HEK293 (cell line): Measurements from ENCODE around the gene ASRGL1.

Experiments used
- CTCF ChIA-PET: fragments of 350-600 bp; formaldehyde crosslinking; extraction: SDS; loops from one replicate; lab custom pipeline; 2021; ENCODE audit warnings: antibody characterized with exemption; lab: Yijun Ruan, JAX
- POLR2A ChIA-PET: fragments of 300-600 bp; formaldehyde crosslinking; extraction: SDS; loops from one replicate; lab custom pipeline; 2020; ENCODE audit warnings: antibody characterized with exemption, inconsistent platforms; lab: Yijun Ruan, JAX
- H3K27ac ChIP-seq: fragments of 200-500 bp; sonication (Bioruptor generic); 2 replicates; pipeline ENCODE4 v1.5.1; 2014; ENCODE audit warnings: low read depth, low read length, control low read depth, inconsistent platforms; ENCODE audit errors: extremely low read depth
- H3K36me3 ChIP-seq, 2 experiments: fragments of 200-500 bp in 1 of 2; sonication (Bioruptor generic) in 1 of 2; 1 replicate in 1 of 2; 2 replicates in 1 of 2; pipeline ENCODE4 v1.5.1; 2014 to 2017; ENCODE audit warnings: inconsistent platforms in 2 of 2, low read length in 2 of 2; ENCODE audit not compliant: control insufficient read depth in 2 of 2, insufficient read depth in 1 of 2
- H3K4me1 ChIP-seq: fragments of 200-500 bp; sonication (Bioruptor generic); 2 replicates; pipeline ENCODE4 v1.5.1; 2014; ENCODE audit warnings: mild to moderate bottlenecking, low read length, inconsistent platforms; ENCODE audit not compliant: control insufficient read depth, insufficient read depth
- H3K4me3 ChIP-seq: 2 replicates; pipeline ENCODE4 v1.5.1; 2011; ENCODE audit warnings: low read depth, mild to moderate bottlenecking, control low read depth, low read length, moderate library complexity
- H3K9me3 ChIP-seq: fragments of 200-500 bp; sonication (Bioruptor generic); 2 replicates; pipeline ENCODE4 v1.5.1; 2014; ENCODE audit warnings: low read depth, low read length, inconsistent platforms; ENCODE audit not compliant: control insufficient read depth, insufficient read depth
- ATF2 ChIP-seq: fragments of 450-650 bp; formaldehyde crosslinking; IDR thresholded peaks from 2 replicates; pipeline ENCODE4 v1.5.1; 2016; ENCODE audit warnings: missing biosample characterization, missing genetic modification characterization, low read depth
- HIC1 ChIP-seq: fragments of 450-650 bp; formaldehyde crosslinking; IDR thresholded peaks from 2 replicates; pipeline ENCODE4 v1.5.1; 2016; ENCODE audit warnings: missing biosample characterization, missing genetic modification characterization
- HOXC10 ChIP-seq: sonication (generic); formaldehyde crosslinking; IDR thresholded peaks from 2 replicates; pipeline ENCODE4 v1.8.1; 2023; ENCODE audit warnings: mild to moderate bottlenecking, missing genetic modification reagents
- MZF1 ChIP-seq: fragments of 450-650 bp; formaldehyde crosslinking; IDR thresholded peaks from 2 replicates; pipeline ENCODE4 v1.5.1; 2017; ENCODE audit warnings: missing biosample characterization, missing genetic modification characterization, borderline replicate concordance
- PRDM1 ChIP-seq: fragments of 450-650 bp; formaldehyde crosslinking; IDR thresholded peaks from 2 replicates; pipeline ENCODE4; 2016; ENCODE audit warnings: missing biosample characterization, missing genetic modification characterization
- PRDM4 ChIP-seq: fragments of 450-650 bp; formaldehyde crosslinking; IDR thresholded peaks from 2 replicates; pipeline ENCODE4 v1.5.1; 2017; ENCODE audit warnings: missing biosample characterization, missing genetic modification characterization
- SALL2 ChIP-seq: fragments of 450-650 bp; formaldehyde crosslinking; IDR thresholded peaks from 2 replicates; pipeline ENCODE4 v1.5.0; 2017; ENCODE audit warnings: missing biosample characterization, mild to moderate bottlenecking, missing genetic modification characterization, borderline replicate concordance
- SETDB1 ChIP-seq: IDR thresholded peaks from one replicate; pipeline ENCODE4 v1.6.1; 2017; ENCODE audit warnings: mild to moderate bottlenecking, low read length, moderate library complexity, mixed read lengths; ENCODE audit not compliant: insufficient read length
- ZBTB26 ChIP-seq: fragments of 450-650 bp; formaldehyde crosslinking; optimal IDR thresholded peaks from 2 replicates; pipeline ENCODE3; 2016; ENCODE audit warnings: missing biosample characterization, mild to moderate bottlenecking, missing genetic modification characterization
- ZBTB44 ChIP-seq: fragments of 450-650 bp; IDR thresholded peaks from 2 replicates; pipeline ENCODE4 v1.5.1; 2018; ENCODE audit warnings: missing biosample characterization, mild to moderate bottlenecking, missing genetic modification characterization
- ZFHX2 ChIP-seq: fragments of 450-650 bp; formaldehyde crosslinking; conservative IDR thresholded peaks from 2 replicates; pipeline ENCODE4 v1.5.1; 2016; ENCODE audit warnings: missing biosample characterization, missing genetic modification characterization
- ZFP37 ChIP-seq: fragments of 450-650 bp; formaldehyde crosslinking; IDR thresholded peaks from 2 replicates; pipeline ENCODE4 v1.5.1; 2016; ENCODE audit warnings: missing biosample characterization, missing genetic modification characterization
- ZIC2 ChIP-seq: fragments of 450-650 bp; formaldehyde crosslinking; IDR thresholded peaks from 2 replicates; pipeline ENCODE4 v1.5.1; 2016; ENCODE audit warnings: missing biosample characterization, missing genetic modification characterization
- ZNF26 ChIP-seq: fragments of 450-650 bp; formaldehyde crosslinking; IDR thresholded peaks from 2 replicates; pipeline ENCODE4 v1.5.1; 2016; ENCODE audit warnings: missing biosample characterization, missing genetic modification characterization
- ZNF473 ChIP-seq: fragments of 450-650 bp; formaldehyde crosslinking; IDR thresholded peaks from 2 replicates; pipeline ENCODE4 v1.5.1; 2017; ENCODE audit warnings: missing biosample characterization, missing genetic modification characterization
- ZNF48 ChIP-seq: fragments of 450-650 bp; formaldehyde crosslinking; IDR thresholded peaks from 2 replicates; pipeline ENCODE4 v1.5.1; 2016; ENCODE audit warnings: missing biosample characterization, missing genetic modification characterization
- ZXDB ChIP-seq: fragments of 450-650 bp; formaldehyde crosslinking; IDR thresholded peaks from 2 replicates; pipeline ENCODE4 v1.5.1; 2016; ENCODE audit warnings: missing biosample characterization, missing genetic modification characterization

ASRGL1 gene

GRCh38 chr11:62390237-62390636 lies 53.0 kb downstream of the ASRGL1 start:
- peak; percentile 56; the same call in 1 of the 2 replicates for TF ChIP-seq ZIC2 (tag by site-specific recombination)
- TF ChIP-seq MZF1: no peak
- TF ChIP-seq ZFHX2 (tag by site-specific recombination): no peak
- H3K4me3 ChIP-seq: no peak overlapping the region
- H3K4me1 ChIP-seq: no peaks in the 10 kb centered on the region
- POLR2A ChIA-PET: interaction anchor here (1.5 kb wide), 1 partner anchor 256 kb away, joined by 3 read pairs; the partner anchor contains the start of gene GANAB
- H3K36me3 ChIP-seq: peaks cover 0 to 12% of the 10 kb centered on the region in 2 experiments; a peak in 1 of 3 replicates
- H3K9me3 ChIP-seq: no peaks in the 10 kb centered on the region
- CTCF ChIA-PET: interaction anchor here (0.5 to 2.2 kb wide), 9 partner anchors 8 to 615 kb away, joined by 3 to 12 read pairs (median 4); no protein-coding TSS in a partner anchor
- H3K27ac ChIP-seq: no peak overlapping the region

- H3K36me3 ChIP-seq: peaks cover 0 to 12% of the 10 kb centered on the region in 2 experiments; a peak in 1 of 3 replicates
- H3K9me3 ChIP-seq: no peaks in the 10 kb centered on the region
- H3K4me1 ChIP-seq: no peaks in the 10 kb centered on the region
- POLR2A ChIA-PET: no interaction called here
- TF ChIP-seq ZFP37 (no peak), ZNF26 (tag by site-specific recombination) (no peak), HOXC10 (CRISPR knock-in tag) (no peak), PRDM4 (tag by site-specific recombination) (no peak), ZBTB26 (tag by site-specific recombination) (no peak), ZNF48 (tag by site-specific recombination) (no peak), ZBTB44 (tag by site-specific recombination) (no peak), ZNF473 (tag by site-specific recombination) (no peak), SALL2 (tag by site-specific recombination) (no peak), HIC1 (tag by site-specific recombination) (no peak), ZXDB (tag by site-specific recombination) (no peak), PRDM1 (tag by site-specific recombination) (no peak), ATF2 (tag by site-specific recombination) (no peak), SETDB1 (no peak)
- TF ChIP-seq, all 188 proteins: peak for 0
- Histone ChIP-seq H3K27ac (no peak overlapping the region), H3K4me3 (no peak overlapping the region)
- CTCF ChIA-PET: interaction anchor here (0.5 to 2.2 kb wide), 7 partner anchors 11 to 616 kb away, joined by 3 to 12 read pairs (median 4); no protein-coding TSS in a partner anchor
These were observed 53.5 kb downstream of the ASRGL1 start for GRCh38 chr11:62390722-62391121.
